WTC11 (cell line): ENCODE measurements around the gene C1R. TPM values are rescaled to one million over a fixed set of nuclear protein-coding genes. Genes with fewer than 3 reads are reported as not detected.
A peak's percentile ranks its signal among the peaks of the same experiment; 100 is the strongest.

Experiments used
- ATAC-seq: fragments of 200-7000 bp; cut with Tn5 transposase; 2 replicates; pipeline ENCODE4 v1.10.0; 2021; ENCODE audit warnings: mild to moderate bottlenecking, moderate library complexity
- CTCF ChIA-PET: fragments of 300-600 bp; sonication (Branson Sonifier 250); formaldehyde crosslinking; loops from one replicate; lab custom pipeline; 2021; ENCODE audit warnings: antibody characterized with exemption; lab: Charles Lee
- POLR2A ChIA-PET: fragments of 350-600 bp; sonication (Branson Sonifier 250); formaldehyde crosslinking; loops from one replicate; lab custom pipeline; 2021; ENCODE audit warnings: antibody characterized with exemption; lab: Charles Lee
- DNase-seq: peaks from one replicate; pipeline ENCODE4 v3.0.0; 2021; ENCODE audit warnings: low spot score
- H3K27ac Mint-ChIP-seq: 2 replicates; pipeline ENCODE4 v1.8.0; 2021; ENCODE audit warnings: mixed read lengths
- H3K27me3 Mint-ChIP-seq: 2 replicates; pipeline ENCODE4 v1.8.0; 2021; ENCODE audit warnings: low read depth, mild to moderate bottlenecking, moderate library complexity, mixed read lengths
- H3K36me3 Mint-ChIP-seq: 2 replicates; pipeline ENCODE4 v1.8.0; 2021; ENCODE audit warnings: mixed read lengths
- H3K4me1 Mint-ChIP-seq: 2 replicates; pipeline ENCODE4 v1.8.0; 2022; ENCODE audit warnings: mixed read lengths
- H3K4me3 Mint-ChIP-seq: 2 replicates; pipeline ENCODE4 v1.8.0; 2021; ENCODE audit warnings: mild to moderate bottlenecking, moderate library complexity, mixed read lengths
- H3K9me3 Mint-ChIP-seq: 2 replicates; pipeline ENCODE4 v1.8.0; 2021; ENCODE audit warnings: mixed read lengths
- ATF1 ChIP-seq: sonication (generic); formaldehyde crosslinking; IDR thresholded peaks from 2 replicates; pipeline ENCODE4 v1.8.1; 2023; ENCODE audit warnings: mild to moderate bottlenecking, moderate library complexity, missing genetic modification reagents
- E2F4 ChIP-seq: sonication (generic); formaldehyde crosslinking; IDR thresholded peaks from 2 replicates; pipeline ENCODE4 v1.8.1; 2022; ENCODE audit warnings: low read depth, mild to moderate bottlenecking, moderate library complexity, missing genetic modification reagents, borderline replicate concordance
- ELF4 ChIP-seq: sonication (generic); formaldehyde crosslinking; IDR thresholded peaks from 2 replicates; pipeline ENCODE4 v1.8.1; 2022; ENCODE audit warnings: low read depth, mild to moderate bottlenecking, moderate library complexity, missing genetic modification reagents
- EMX1 ChIP-seq: fragments of 250-450 bp; sonication (Bioruptor Pico); IDR thresholded peaks from 2 replicates; pipeline ENCODE4 v1.8.0; 2021; ENCODE audit warnings: mild to moderate bottlenecking
- ETV6 ChIP-seq: sonication (generic); formaldehyde crosslinking; IDR thresholded peaks from 2 replicates; pipeline ENCODE4 v1.8.1; 2022; ENCODE audit warnings: mild to moderate bottlenecking, missing genetic modification reagents
- FOXJ3 ChIP-seq: sonication (generic); formaldehyde crosslinking; IDR thresholded peaks from 2 replicates; pipeline ENCODE4 v1.9.0; 2021; ENCODE audit warnings: missing genetic modification reagents, mild to moderate bottlenecking, borderline replicate concordance
- FOXK1 ChIP-seq: sonication (generic); formaldehyde crosslinking; IDR thresholded peaks from 2 replicates; pipeline ENCODE4 v1.8.0; 2022; ENCODE audit warnings: mild to moderate bottlenecking, moderate library complexity, missing genetic modification reagents
- FOXP1 ChIP-seq: sonication (generic); formaldehyde crosslinking; IDR thresholded peaks from 2 replicates; pipeline ENCODE4 v1.8.0; 2022; ENCODE audit warnings: missing genetic modification reagents, mild to moderate bottlenecking, moderate library complexity, borderline replicate concordance
- GRHL2 ChIP-seq: fragments of 250-450 bp; sonication (Bioruptor Pico); IDR thresholded peaks from 2 replicates; pipeline ENCODE4 v1.8.0; 2022; ENCODE audit warnings: mild to moderate bottlenecking, moderate library complexity; ENCODE audit not compliant: insufficient replicate concordance, severe bottlenecking
- JUN ChIP-seq: sonication (generic); formaldehyde crosslinking; IDR thresholded peaks from 2 replicates; pipeline ENCODE4 v1.8.0; 2023; ENCODE audit warnings: mild to moderate bottlenecking, missing genetic modification reagents
- MXD4 ChIP-seq: fragments of 250-450 bp; sonication (Bioruptor Pico); IDR thresholded peaks from 2 replicates; pipeline ENCODE4 v1.8.0; 2021; ENCODE audit warnings: mild to moderate bottlenecking, moderate library complexity, borderline replicate concordance
- NR1H2 ChIP-seq: sonication (generic); formaldehyde crosslinking; IDR thresholded peaks from 2 replicates; pipeline ENCODE4 v1.9.0; 2021; ENCODE audit warnings: mild to moderate bottlenecking, moderate library complexity, missing genetic modification reagents
- NR3C1 ChIP-seq: sonication (generic); formaldehyde crosslinking; conservative IDR thresholded peaks from 2 replicates; pipeline ENCODE4 v1.8.1; 2023; ENCODE audit warnings: low read depth, mild to moderate bottlenecking, missing genetic modification reagents
- USF2 ChIP-seq: sonication (generic); formaldehyde crosslinking; IDR thresholded peaks from 2 replicates; pipeline ENCODE4 v1.8.1; 2023; ENCODE audit warnings: mild to moderate bottlenecking, missing genetic modification reagents, moderate library complexity
- ZBTB21 ChIP-seq: sonication (generic); formaldehyde crosslinking; IDR thresholded peaks from 2 replicates; pipeline ENCODE4 v1.8.1; 2023; ENCODE audit warnings: mild to moderate bottlenecking, missing genetic modification reagents, borderline replicate concordance
- ZNF121 ChIP-seq: sonication (generic); formaldehyde crosslinking; IDR thresholded peaks from 2 replicates; pipeline ENCODE4 v1.8.0; 2023; ENCODE audit warnings: missing genetic modification reagents
- ZNF317 ChIP-seq: sonication (generic); formaldehyde crosslinking; IDR thresholded peaks from 2 replicates; pipeline ENCODE4 v1.8.1; 2023; ENCODE audit warnings: low read depth, mild to moderate bottlenecking, moderate library complexity, missing genetic modification reagents, borderline replicate concordance
- ZNF416 ChIP-seq: fragments of 250-450 bp; sonication (Bioruptor Pico); IDR thresholded peaks from 2 replicates; pipeline ENCODE4 v1.9.0; 2021; ENCODE audit warnings: mild to moderate bottlenecking, inconsistent platforms
- total RNA-seq: library from RNA; stranded (reverse); gene quantifications from 3 replicates; pipeline ENCODE4 v1.2.3, GENCODE V29; 2021

The C1R gene
- total RNA-seq, 1 experiment from 2014 or later, result 8.4 TPM

GRCh38 chr12:7129872-7130691 is 37.8 kb upstream of the C1R start, which contains the start of gene CLSTN3 (continued):
- TF ChIP-seq USF2 (no peak), NR1H2 (no peak), ZBTB21 (peak; percentile 62; the same call in 1 of the 2 replicates), ZNF121 (CRISPR knock-in tag) (no peak), MXD4 (CRISPR knock-in tag) (no peak), NR3C1 (no peak)

GRCh38 chr12:7129287-7129871 is 37.1 kb upstream of the C1R start:
- ChIA-PET POLR2A (no interaction called here), CTCF (interaction anchor here (1.3 to 2.2 kb wide), 3 partner anchors 16 to 21 kb away, joined by 4 to 11 read pairs (median 5); partner anchors contain the start of gene C1RL)
- ATAC-seq, result peak; percentile 11; the same call in 1 of the 2 replicates
- Mint-ChIP-seq H3K27me3 (peaks cover 23% of the 10 kb centered on the region), H3K9me3 (no peaks in the 10 kb centered on the region), H3K4me1 (peaks cover 34% of the 10 kb centered on the region), H3K27ac (no peak overlapping the region; the same call in 1 of the 2 replicates), H3K36me3 (no peaks in the 10 kb centered on the region; the same call in 1 of the 2 replicates), H3K4me3 (peak overlapping the region; percentile 93)
- no peak for TF ChIP-seq E2F4 (CRISPR knock-in tag)
- TF ChIP-seq ELF4 (CRISPR knock-in tag), result no peak
- TF ChIP-seq ETV6 (CRISPR knock-in tag), result peak; percentile 23; the same call in 1 of the 2 replicates
- no peak for TF ChIP-seq JUN
- TF ChIP-seq FOXK1 (CRISPR knock-in tag), result no peak
- peak; percentile 68; the same call in 1 of the 2 replicates for TF ChIP-seq FOXP1
- no peak for TF ChIP-seq EMX1 (CRISPR knock-in tag)
- no peak for DNase-seq

- peaks cover 23% of the 10 kb centered on the region for H3K27me3 Mint-ChIP-seq
- POLR2A ChIA-PET, result no interaction called here
- no peaks in the 10 kb centered on the region for H3K9me3 Mint-ChIP-seq
- peaks cover 35% of the 10 kb centered on the region for H3K4me1 Mint-ChIP-seq
- H3K4me3 Mint-ChIP-seq, result peak within 1 kb of the TSS; percentile 93
- no peak; the same call in 1 of the 2 replicates for ATAC-seq
- peak within 1 kb of the TSS; percentile 63 for H3K27ac Mint-ChIP-seq
- TF ChIP-seq ZNF416 (CRISPR knock-in tag), result no peak
- TF ChIP-seq ZNF317 (CRISPR knock-in tag), result no peak
- no peak for TF ChIP-seq NR1H2
- no peak for TF ChIP-seq ATF1 (CRISPR knock-in tag)
- no peak for TF ChIP-seq GRHL2 (CRISPR knock-in tag)
- TF ChIP-seq FOXJ3 (CRISPR knock-in tag), result no peak
- TF ChIP-seq, all 79 proteins: peak for 0
- H3K36me3 Mint-ChIP-seq, result no peaks in the 10 kb centered on the region; the same call in 1 of the 2 replicates
- DNase-seq, result no peak
- CTCF ChIA-PET, result interaction anchor here (1.3 to 1.4 kb wide), 2 partner anchors 15 to 19 kb away, joined by 4 to 5 read pairs; no protein-coding TSS in a partner anchor
These were observed 36.5 kb upstream of the C1R start, which contains the start of gene RBP5 for GRCh38 chr12:7128681-7129286. Gene RBP5, minus strand, starts transcription at chr12:7128889. Its CDS starts 114 bp downstream, at chr12:7128775.
